ENCODE measurements around the gene LIF.
A peak's percentile ranks its signal among the peaks of the same experiment; 100 is the strongest.
"Not testable (repeated sequence)": the region's sequence is repeated elsewhere in the genome, so short reads cannot be mapped to it uniquely, and the experiment has no call there.

The LIF gene

GRCh38 chr22:30230330-30230729 lies 16.2 kb downstream of the LIF start:
- H3K27ac ChIP-seq = no peak overlapping the region
- no peak for DNase-seq (ENCODE audit: low read depth, low spot score)

GRCh38 chr22:30228509-30229359 lies 17.8 kb downstream of the LIF start:
- peak overlapping the region; percentile 37 for H3K27ac ChIP-seq
- peak; percentile 59 for DNase-seq (ENCODE audit: low read depth, low spot score)

- DNase-seq (ENCODE audit: low read depth, low spot score) = no peak
- H3K27ac ChIP-seq = peak overlapping the region; percentile 37
Observed at GRCh38 chr22:30227438-30228228, 18.9 kb downstream of the LIF start.

- DNase-seq (ENCODE audit: low read depth, low spot score) = no peak
- H3K27ac ChIP-seq = no peak overlapping the region
Observed at GRCh38 chr22:30226192-30226832, 20.2 kb downstream of the LIF start.

GRCh38 chr22:30225220-30225927 lies 21.2 kb downstream of the LIF start:
- H3K27ac ChIP-seq = no peak overlapping the region
- DNase-seq (ENCODE audit: low read depth, low spot score) = no peak

GRCh38 chr22:30224161-30224857 lies 22.2 kb downstream of the LIF start:
- peak overlapping the region; percentile 18 for H3K27ac ChIP-seq
- DNase-seq (ENCODE audit: low read depth, low spot score) = no peak

- no peak for DNase-seq (ENCODE audit: low read depth, low spot score)
- no peak overlapping the region for H3K27ac ChIP-seq
Observed at GRCh38 chr22:30223303-30223702, 23.3 kb downstream of the LIF start.

- DNase-seq (ENCODE audit: low read depth, low spot score) = no peak
- H3K27ac ChIP-seq = no peak overlapping the region
Observed at GRCh38 chr22:30222321-30222720, 24.2 kb downstream of the LIF start.

- no peak for DNase-seq (ENCODE audit: low read depth, low spot score)
- H3K27ac ChIP-seq = no peak overlapping the region
Observed at GRCh38 chr22:30221121-30221992, 25.2 kb downstream of the LIF start.

GRCh38 chr22:30220338-30221012 lies 26.1 kb downstream of the LIF start:
- no peak for DNase-seq (ENCODE audit: low read depth, low spot score)
- H3K27ac ChIP-seq = no peak overlapping the region

- no peak for DNase-seq (ENCODE audit: low read depth, low spot score)
- no peak overlapping the region for H3K27ac ChIP-seq
Observed at GRCh38 chr22:30219668-30220278, 26.8 kb downstream of the LIF start.

GRCh38 chr22:30219049-30219654 lies 27.4 kb downstream of the LIF start:
- DNase-seq (ENCODE audit: low read depth, low spot score) = no peak
- H3K27ac ChIP-seq = no peak overlapping the region

- no peak for DNase-seq (ENCODE audit: low read depth, low spot score)
- H3K27ac ChIP-seq = no peak overlapping the region
Observed at GRCh38 chr22:30217698-30218560, 28.6 kb downstream of the LIF start.

GRCh38 chr22:30216710-30217109 lies 29.8 kb downstream of the LIF start:
- DNase-seq (ENCODE audit: low read depth, low spot score) = no peak
- H3K27ac ChIP-seq = no peak overlapping the region

GRCh38 chr22:30216272-30216671 lies 30.3 kb downstream of the LIF start:
- H3K27ac ChIP-seq; DNase-seq (ENCODE audit: low read depth, low spot score): not testable (repeated sequence)

- H3K27ac ChIP-seq = no peak overlapping the region
- no peak for DNase-seq (ENCODE audit: low read depth, low spot score)
Observed at GRCh38 chr22:30214703-30215407, 31.7 kb downstream of the LIF start.

All from epithelial cell of prostate (primary cell).